ENCODE results near the gene TPMT.
A peak's percentile ranks its signal among the peaks of the same experiment; 100 is the strongest.
"Not testable (repeated sequence)": the region's sequence is repeated elsewhere in the genome, so short reads cannot be mapped to it uniquely, and the experiment has no call there.

The TPMT gene

GRCh38 chr6:18154507-18155149 is at the start of gene TPMT:
TSS of gene TPMT (minus strand) at chr6:18155077. CDS start at chr6:18149127, 5,950 bp downstream.
- DNase-seq, result no peak

GRCh38 chr6:18203786-18204185 is 48.9 kb upstream of the TPMT start:
- DNase-seq, result peak; percentile 63

- no peak for DNase-seq
Measured at GRCh38 chr6:18192026-18192425, 37.1 kb upstream of the TPMT start.

GRCh38 chr6:18189196-18189595 is 34.3 kb upstream of the TPMT start:
- no peak for DNase-seq

GRCh38 chr6:18187701-18188100 is 32.8 kb upstream of the TPMT start:
- no peak for DNase-seq

- DNase-seq, result peak; percentile 44
Measured at GRCh38 chr6:18186540-18187250, 31.8 kb upstream of the TPMT start.

- no peak for DNase-seq
Measured at GRCh38 chr6:18186033-18186432, 31.2 kb upstream of the TPMT start.

- no peak for DNase-seq
Measured at GRCh38 chr6:18185624-18186023, 30.7 kb upstream of the TPMT start.

GRCh38 chr6:18183766-18184165 is 28.9 kb upstream of the TPMT start:
- DNase-seq, result peak; percentile 14

GRCh38 chr6:18182568-18182967 is 27.7 kb upstream of the TPMT start:
- no peak for DNase-seq

- DNase-seq, result no peak
Measured at GRCh38 chr6:18179770-18180356, 25.0 kb upstream of the TPMT start.

GRCh38 chr6:18178960-18179615 is 24.2 kb upstream of the TPMT start:
- no peak for DNase-seq

GRCh38 chr6:18177286-18177965 is 22.5 kb upstream of the TPMT start:
- DNase-seq, result no peak

- DNase-seq, result not testable (repeated sequence)
Measured at GRCh38 chr6:18176198-18176597, 21.3 kb upstream of the TPMT start.

- no peak for DNase-seq
Measured at GRCh38 chr6:18171871-18172270, 17.0 kb upstream of the TPMT start.

GRCh38 chr6:18168264-18168663 is 13.4 kb upstream of the TPMT start:
- DNase-seq, result no peak

- no peak for DNase-seq
Measured at GRCh38 chr6:18166312-18167036, 11.6 kb upstream of the TPMT start.

- DNase-seq, result no peak
Measured at GRCh38 chr6:18165751-18166150, 10.9 kb upstream of the TPMT start.

GRCh38 chr6:18162401-18162800 is 7.5 kb upstream of the TPMT start:
- DNase-seq, result no peak

- no peak for DNase-seq
Measured at GRCh38 chr6:18161431-18161830, 6.6 kb upstream of the TPMT start.

GRCh38 chr6:18160911-18161310 is 6.0 kb upstream of the TPMT start:
- DNase-seq, result no peak

GRCh38 chr6:18155864-18156421 is 1.1 kb upstream of the TPMT start:
- DNase-seq, result peak; percentile 15
